Caco-2 (cell line): ENCODE data around the gene PRC1. TPM values are rescaled to one million over a fixed set of nuclear protein-coding genes. Genes with fewer than 3 reads are reported as not detected.
"Not testable (repeated sequence)": the region's sequence is repeated elsewhere in the genome, so short reads cannot be mapped to it uniquely, and the experiment has no call there.

Source experiments
- BruUV-seq: library from RNA; stranded (reverse); fragments of 400-500 nt; replicated peaks from 2 replicates; lab custom pipeline; 2021; lab: Mats Ljungman, UMichigan
- CTCF ChIA-PET: fragments of 300-600 bp; sonication (Branson Sonifier 250); formaldehyde crosslinking; loops from one replicate; lab custom pipeline; 2022; ENCODE audit warnings: antibody characterized with exemption; lab: Charles Lee
- POLR2A ChIA-PET: fragments of 300-600 bp; sonication (Branson Sonifier 250); formaldehyde crosslinking; loops from one replicate; lab custom pipeline; 2022; ENCODE audit warnings: antibody characterized with exemption; lab: Charles Lee
- DNase-seq, 2 experiments: peaks; one replicate each; pipeline versions ENCODE4 v3.0.0 to v3.0.0-alpha.2; 2020 to 2022
- H3K27me3 ChIP-seq: replicated peaks from 2 replicates; pipeline ENCODE4 v1.6.0; 2011; ENCODE audit warnings: low read length; ENCODE audit not compliant: control insufficient read depth, insufficient read depth
- H3K36me3 ChIP-seq: 2 replicates; pipeline ENCODE4 v1.5.1; 2011; ENCODE audit warnings: low read length; ENCODE audit not compliant: control insufficient read depth, insufficient read depth
- H3K4me1 ChIP-seq: fragments of 250-450 bp; sonication (Bioruptor Pico); 2 replicates; pipeline ENCODE4 v1.5.1; 2020; ENCODE audit warnings: mild to moderate bottlenecking
- H3K4me3 ChIP-seq: 2 replicates; pipeline ENCODE4 v1.5.1; 2011; ENCODE audit warnings: low read depth, mild to moderate bottlenecking, control low read depth, low read length
- H3K9me3 ChIP-seq: fragments of 250-450 bp; sonication (Bioruptor Pico); 2 replicates; pipeline ENCODE4 v1.5.1; 2020; ENCODE audit warnings: mild to moderate bottlenecking, moderate library complexity
- H3K27ac Mint-ChIP-seq: one replicate; pipeline ENCODE4 v1.8.0; 2022; ENCODE audit warnings: mixed read lengths; ENCODE audit not compliant: unreplicated experiment
- H3K27me3 Mint-ChIP-seq: one replicate; pipeline ENCODE4 v1.8.0; 2022; ENCODE audit warnings: mixed read lengths; ENCODE audit not compliant: insufficient read depth, unreplicated experiment
- H3K36me3 Mint-ChIP-seq: one replicate; pipeline ENCODE4 v1.8.0; 2022; ENCODE audit warnings: mild to moderate bottlenecking, mixed read lengths; ENCODE audit not compliant: insufficient read depth, unreplicated experiment
- H3K4me1 Mint-ChIP-seq: one replicate; pipeline ENCODE4 v1.8.0; 2022; ENCODE audit warnings: low read depth, mixed read lengths; ENCODE audit not compliant: unreplicated experiment
- H3K4me3 Mint-ChIP-seq: one replicate; pipeline ENCODE4 v1.8.0; 2022; ENCODE audit warnings: mild to moderate bottlenecking, moderate library complexity, mixed read lengths; ENCODE audit not compliant: unreplicated experiment
- H3K9me3 Mint-ChIP-seq: one replicate; pipeline ENCODE4 v1.8.0; 2022; ENCODE audit warnings: mixed read lengths; ENCODE audit not compliant: unreplicated experiment
- CTCF ChIP-seq, 2 experiments: fragments of 200-600 bp in 1 of 2; IDR thresholded peaks; 1 replicate in 1 of 2; 2 replicates in 1 of 2; pipeline versions ENCODE4 v1.5.1 to v1.8.0; 2011 to 2022; ENCODE audit warnings: antibody characterized with exemption in 1 of 2, control low read depth in 1 of 2, inconsistent platforms in 1 of 2, low read depth in 1 of 2, low read length in 1 of 2, mild to moderate bottlenecking in 1 of 2, moderate library complexity in 1 of 2; ENCODE audit not compliant: insufficient read depth in 1 of 2, severe bottlenecking in 1 of 2, unreplicated experiment in 1 of 2
- intact Hi-C: fragments of 100-400 bp; cut with micrococcal nuclease; formaldehyde crosslinking; loops from one replicate; pipeline ENCODE4 v1.10.0; 2022; ENCODE audit not compliant: unreplicated experiment
- total RNA-seq: library from RNA; stranded (reverse); gene quantifications from 2 replicates; pipeline ENCODE4 v1.2.3, GENCODE V29; 2022

PRC1 gene
- total RNA-seq, 1 experiment from 2014 or later, result 145 TPM

GRCh38 chr15:91018158-91018557 lies 23.8 kb upstream of the PRC1 start:
- intact Hi-C loops, result no loop called here
- H3K27me3 ChIP-seq, result no peaks in the 10 kb centered on the region
- no peak for DNase-seq
- Mint-ChIP-seq H3K27ac (no peak overlapping the region), H3K9me3 (no peaks in the 10 kb centered on the region), H3K4me3 (no peak overlapping the region), H3K27me3 (no peaks in the 10 kb centered on the region), H3K4me1 (peaks cover 10% of the 10 kb centered on the region), H3K36me3 (peaks cover 5% of the 10 kb centered on the region)
- no TSS peak for BruUV-seq
- ChIA-PET CTCF (no interaction called here), POLR2A (no interaction called here)
- H3K9me3 ChIP-seq, result no peaks in the 10 kb centered on the region
- TF ChIP-seq CTCF (IDR thresholded peaks at IDR 0.05; ENCODE audit: insufficient read depth in 1 of 2, low read depth in 1 of 2, low read length in 1 of 2, severe bottlenecking in 1 of 2, unreplicated experiment in 1 of 2), result no peak
- no peak overlapping the region for H3K4me3 ChIP-seq
- H3K36me3 ChIP-seq, result no peaks in the 10 kb centered on the region
- peaks cover 12% of the 10 kb centered on the region; the same call in 1 of the 2 replicates for H3K4me1 ChIP-seq

- ChIA-PET POLR2A (no interaction called here), CTCF (no interaction called here)
- no peaks in the 10 kb centered on the region for H3K9me3 ChIP-seq
- peaks cover 10% of the 10 kb centered on the region for H3K4me1 Mint-ChIP-seq
- no peaks in the 10 kb centered on the region for H3K9me3 Mint-ChIP-seq
- H3K36me3 Mint-ChIP-seq, result peaks cover 7% of the 10 kb centered on the region
- H3K4me3 Mint-ChIP-seq, result no peak overlapping the region
- intact Hi-C loops, result no loop called here
- H3K4me1 ChIP-seq, result peaks cover 12% of the 10 kb centered on the region; the same call in 1 of the 2 replicates
- H3K36me3 ChIP-seq, result no peaks in the 10 kb centered on the region
- H3K27me3 Mint-ChIP-seq, result no peaks in the 10 kb centered on the region
- H3K27me3 ChIP-seq, result no peaks in the 10 kb centered on the region
- no peak overlapping the region for H3K27ac Mint-ChIP-seq
- DNase-seq, result no peak
- no TSS peak for BruUV-seq
- H3K4me3 ChIP-seq, result no peak overlapping the region
- no peak for TF ChIP-seq CTCF (IDR thresholded peaks at IDR 0.05; ENCODE audit: insufficient read depth in 1 of 2, low read depth in 1 of 2, low read length in 1 of 2, severe bottlenecking in 1 of 2, unreplicated experiment in 1 of 2)
These were observed 23.4 kb upstream of the PRC1 start for GRCh38 chr15:91017716-91018115.

- H3K4me1 ChIP-seq, H3K9me3 Mint-ChIP-seq, H3K27me3 Mint-ChIP-seq, H3K4me3 Mint-ChIP-seq, H3K4me1 Mint-ChIP-seq, H3K36me3 ChIP-seq, H3K27me3 ChIP-seq, intact Hi-C loops, H3K9me3 ChIP-seq, BruUV-seq, H3K4me3 ChIP-seq, H3K27ac Mint-ChIP-seq, CTCF ChIA-PET, POLR2A ChIA-PET: not testable (repeated sequence)
- peaks cover 11% of the 10 kb centered on the region for H3K36me3 Mint-ChIP-seq
- peak in 1 of 2 experiments; percentile 17 for DNase-seq
These were observed 19.4 kb upstream of the PRC1 start for GRCh38 chr15:91013701-91014100.

- no peaks in the 10 kb centered on the region for H3K9me3 ChIP-seq
- Mint-ChIP-seq H3K9me3 (no peaks in the 10 kb centered on the region), H3K4me3 (no peak overlapping the region), H3K27ac (no peak overlapping the region), H3K27me3 (no peaks in the 10 kb centered on the region), H3K4me1 (no peaks in the 10 kb centered on the region), H3K36me3 (peaks cover 16% of the 10 kb centered on the region)
- intact Hi-C loops, result no loop called here
- DNase-seq, result no peak
- H3K4me1 ChIP-seq, result no peaks in the 10 kb centered on the region
- ChIA-PET CTCF (no interaction called here), POLR2A (no interaction called here)
- H3K4me3 ChIP-seq, result no peak overlapping the region
- BruUV-seq, result no TSS peak
- no peaks in the 10 kb centered on the region for H3K27me3 ChIP-seq
- no peak for TF ChIP-seq CTCF (IDR thresholded peaks at IDR 0.05; ENCODE audit: insufficient read depth in 1 of 2, low read depth in 1 of 2, low read length in 1 of 2, severe bottlenecking in 1 of 2, unreplicated experiment in 1 of 2)
- no peaks in the 10 kb centered on the region; the same call in 1 of the 2 replicates for H3K36me3 ChIP-seq
These were observed 12.9 kb upstream of the PRC1 start for GRCh38 chr15:91007266-91007665.
